Activated naive CD8-positive, alpha-beta T cell (primary cell): ENCODE measurements around the gene GFRA4.
"Not testable (repeated sequence)": the region's sequence is repeated elsewhere in the genome, so short reads cannot be mapped to it uniquely, and the experiment has no call there.

ENCODE experiments used
- H3K27ac Mint-ChIP-seq: one replicate; pipeline ENCODE4 v1.8.0; 2021; ENCODE audit warnings: mixed read lengths
- H3K27me3 Mint-ChIP-seq: one replicate; pipeline ENCODE4 v1.8.0; 2021; ENCODE audit warnings: mixed read lengths
- H3K36me3 Mint-ChIP-seq: one replicate; pipeline ENCODE4 v1.8.0; 2021; ENCODE audit warnings: mixed read lengths
- H3K4me1 Mint-ChIP-seq: one replicate; pipeline ENCODE4 v1.8.0; 2021; ENCODE audit warnings: low read depth, mixed read lengths
- H3K4me3 Mint-ChIP-seq: one replicate; pipeline ENCODE4 v1.8.0; 2021; ENCODE audit warnings: mild to moderate bottlenecking, mixed read lengths
- H3K9me3 Mint-ChIP-seq: one replicate; pipeline ENCODE4 v1.8.0; 2021; ENCODE audit warnings: low read depth, mixed read lengths

GFRA4 gene

GRCh38 chr20:3631534-3631933, 31.7 kb downstream of the GFRA4 start:
- Mint-ChIP-seq H3K4me1 (no peaks in the 10 kb centered on the region), H3K36me3 (peaks cover 17% of the 10 kb centered on the region), H3K27ac (no peak overlapping the region), H3K27me3 (no peaks in the 10 kb centered on the region), H3K9me3 (no peaks in the 10 kb centered on the region), H3K4me3 (no peak overlapping the region)

- H3K36me3 Mint-ChIP-seq: peaks cover 17% of the 10 kb centered on the region
Observed at GRCh38 chr20:3630429-3630828, 32.8 kb downstream of the GFRA4 start.

GRCh38 chr20:3629893-3630292, 33.3 kb downstream of the GFRA4 start:
- Mint-ChIP-seq H3K9me3 (no peaks in the 10 kb centered on the region), H3K27me3 (no peaks in the 10 kb centered on the region), H3K36me3 (peaks cover 17% of the 10 kb centered on the region), H3K27ac (no peak overlapping the region), H3K4me1 (no peaks in the 10 kb centered on the region), H3K4me3 (no peak overlapping the region)

More at GRCh38 chr20:3630429-3630828, 32.8 kb downstream of the GFRA4 start:
- no peak overlapping the region for H3K4me3 Mint-ChIP-seq
- H3K4me1 Mint-ChIP-seq: no peaks in the 10 kb centered on the region
- no peaks in the 10 kb centered on the region for H3K27me3 Mint-ChIP-seq
- H3K27ac Mint-ChIP-seq: no peak overlapping the region
- H3K9me3 Mint-ChIP-seq: no peaks in the 10 kb centered on the region

GRCh38 chr20:3628502-3629314, 34.5 kb downstream of the GFRA4 start:
- H3K9me3 Mint-ChIP-seq: no peaks in the 10 kb centered on the region
- no peaks in the 10 kb centered on the region for H3K4me1 Mint-ChIP-seq
- H3K27ac Mint-ChIP-seq: no peak overlapping the region
- H3K27me3 Mint-ChIP-seq: no peaks in the 10 kb centered on the region
- peaks cover 12% of the 10 kb centered on the region for H3K36me3 Mint-ChIP-seq
- H3K4me3 Mint-ChIP-seq: no peak overlapping the region

- Mint-ChIP-seq H3K4me1 (no peaks in the 10 kb centered on the region), H3K36me3 (peaks cover 12% of the 10 kb centered on the region), H3K27me3 (no peaks in the 10 kb centered on the region), H3K9me3 (no peaks in the 10 kb centered on the region), H3K27ac (no peak overlapping the region), H3K4me3 (no peak overlapping the region)
Observed at GRCh38 chr20:3627476-3627875, 35.7 kb downstream of the GFRA4 start.

GRCh38 chr20:3622406-3622805, 40.8 kb downstream of the GFRA4 start:
- H3K9me3 Mint-ChIP-seq: no peaks in the 10 kb centered on the region
- no peak overlapping the region for H3K4me3 Mint-ChIP-seq
- H3K27ac Mint-ChIP-seq: no peak overlapping the region
- H3K36me3 Mint-ChIP-seq: peaks cover 3% of the 10 kb centered on the region
- H3K4me1 Mint-ChIP-seq: no peaks in the 10 kb centered on the region
- no peaks in the 10 kb centered on the region for H3K27me3 Mint-ChIP-seq

- Mint-ChIP-seq H3K4me1 (no peaks in the 10 kb centered on the region), H3K4me3 (no peak overlapping the region), H3K36me3 (no peaks in the 10 kb centered on the region), H3K27ac (no peak overlapping the region), H3K27me3 (no peaks in the 10 kb centered on the region), H3K9me3 (no peaks in the 10 kb centered on the region)
Observed at GRCh38 chr20:3621111-3621510, 42.1 kb downstream of the GFRA4 start.

GRCh38 chr20:3616250-3616649, 46.9 kb downstream of the GFRA4 start:
- H3K36me3 Mint-ChIP-seq: peaks cover 6% of the 10 kb centered on the region
- no peaks in the 10 kb centered on the region for H3K27me3 Mint-ChIP-seq
- no peak overlapping the region for H3K4me3 Mint-ChIP-seq
- H3K9me3 Mint-ChIP-seq: no peaks in the 10 kb centered on the region
- no peaks in the 10 kb centered on the region for H3K4me1 Mint-ChIP-seq
- no peak overlapping the region for H3K27ac Mint-ChIP-seq

- not testable (repeated sequence) for H3K4me3 Mint-ChIP-seq, H3K4me1 Mint-ChIP-seq, H3K9me3 Mint-ChIP-seq, H3K27me3 Mint-ChIP-seq, H3K36me3 Mint-ChIP-seq, H3K27ac Mint-ChIP-seq
Observed at GRCh38 chr20:3615171-3615840, 47.9 kb downstream of the GFRA4 start.

GRCh38 chr20:3614466-3614865, 48.7 kb downstream of the GFRA4 start:
- H3K4me1 Mint-ChIP-seq: no peaks in the 10 kb centered on the region
- H3K27me3 Mint-ChIP-seq: no peaks in the 10 kb centered on the region
- H3K4me3 Mint-ChIP-seq: no peak overlapping the region
- no peaks in the 10 kb centered on the region for H3K9me3 Mint-ChIP-seq
- no peak overlapping the region for H3K27ac Mint-ChIP-seq
- peaks cover 6% of the 10 kb centered on the region for H3K36me3 Mint-ChIP-seq

GRCh38 chr20:3613821-3614440, 49.3 kb downstream of the GFRA4 start:
- Mint-ChIP-seq H3K36me3 (peaks cover 9% of the 10 kb centered on the region), H3K4me1 (no peaks in the 10 kb centered on the region), H3K9me3 (no peaks in the 10 kb centered on the region), H3K27me3 (no peaks in the 10 kb centered on the region), H3K4me3 (no peak overlapping the region), H3K27ac (no peak overlapping the region)

GRCh38 chr20:3612795-3613572, 50.2 kb downstream of the GFRA4 start:
- Mint-ChIP-seq H3K36me3 (peaks cover 10% of the 10 kb centered on the region), H3K4me1 (no peaks in the 10 kb centered on the region), H3K4me3 (no peak overlapping the region), H3K27me3 (no peaks in the 10 kb centered on the region), H3K27ac (no peak overlapping the region), H3K9me3 (no peaks in the 10 kb centered on the region)

GRCh38 chr20:3611901-3612300, 51.3 kb downstream of the GFRA4 start:
- H3K4me3 Mint-ChIP-seq: no peak overlapping the region

More at GRCh38 chr20:3611901-3612300, 51.3 kb downstream of the GFRA4 start:
- no peaks in the 10 kb centered on the region for H3K27me3 Mint-ChIP-seq
- H3K4me1 Mint-ChIP-seq: no peaks in the 10 kb centered on the region
- H3K27ac Mint-ChIP-seq: no peak overlapping the region
- no peaks in the 10 kb centered on the region for H3K9me3 Mint-ChIP-seq
- H3K36me3 Mint-ChIP-seq: peaks cover 10% of the 10 kb centered on the region
